ENCODE data around the gene PKNOX1.

GRCh38 chr21:42986125-42986783 lies 11.9 kb downstream of the PKNOX1 start:
- TF ChIP-seq CTCF (IDR thresholded peaks at IDR 0.05) (no peak), POLR2A (IDR thresholded peaks at IDR 0.05) (no peak)

Data from vagina (tissue), 2 donors.